HG03064 (cell line): ENCODE results near the gene CLEC3B.
"Not testable (repeated sequence)": the region's sequence is repeated elsewhere in the genome, so short reads cannot be mapped to it uniquely, and the experiment has no call there.

Experiments used
- ATAC-seq: cut with Tn5 transposase; IDR thresholded peaks from one replicate; pipeline ENCODE4 v1.9.1; 2021; ENCODE audit warnings: low read depth; ENCODE audit not compliant: unreplicated experiment

CLEC3B gene

GRCh38 chr3:45033791-45034190 lies 7.7 kb downstream of the CLEC3B start:
- no peak for ATAC-seq

- no peak for ATAC-seq
These were observed 8.6 kb downstream of the CLEC3B start for GRCh38 chr3:45034612-45035252.

GRCh38 chr3:45035441-45036301 lies 9.6 kb downstream of the CLEC3B start:
- ATAC-seq, result no peak

GRCh38 chr3:45037720-45038455 lies 11.8 kb downstream of the CLEC3B start:
- ATAC-seq, result peak; percentile 50

- ATAC-seq, result no peak
These were observed 15.6 kb downstream of the CLEC3B start for GRCh38 chr3:45041666-45042065.

GRCh38 chr3:45042162-45042561 lies 16.1 kb downstream of the CLEC3B start:
- ATAC-seq, result no peak

- no peak for ATAC-seq
These were observed 17.7 kb downstream of the CLEC3B start for GRCh38 chr3:45043728-45044299.

GRCh38 chr3:45048244-45048643 lies 22.1 kb downstream of the CLEC3B start:
- no peak for ATAC-seq

- no peak for ATAC-seq
These were observed 23.7 kb downstream of the CLEC3B start for GRCh38 chr3:45049807-45050206.

GRCh38 chr3:45051685-45052084 lies 25.6 kb downstream of the CLEC3B start:
- no peak for ATAC-seq

GRCh38 chr3:45053805-45054195 lies 27.7 kb downstream of the CLEC3B start:
- not testable (repeated sequence) for ATAC-seq

GRCh38 chr3:45054196-45054857 lies 28.2 kb downstream of the CLEC3B start:
- ATAC-seq, result no peak

GRCh38 chr3:45055032-45055410 lies 28.9 kb downstream of the CLEC3B start:
- ATAC-seq, result no peak

- no peak for ATAC-seq
These were observed 29.5 kb downstream of the CLEC3B start for GRCh38 chr3:45055411-45056143.

GRCh38 chr3:45056608-45057301 lies 30.7 kb downstream of the CLEC3B start:
- no peak for ATAC-seq

- ATAC-seq, result no peak
These were observed 31.5 kb downstream of the CLEC3B start for GRCh38 chr3:45057557-45057956.

- no peak for ATAC-seq
These were observed 33.0 kb downstream of the CLEC3B start for GRCh38 chr3:45059132-45059531.

GRCh38 chr3:45060165-45060892 lies 34.2 kb downstream of the CLEC3B start:
- ATAC-seq, result no peak

GRCh38 chr3:45062697-45063070 lies 36.6 kb downstream of the CLEC3B start:
- ATAC-seq, result no peak
